Measurements from ENCODE around the gene SCN2B.

Gene SCN2B, protein sequence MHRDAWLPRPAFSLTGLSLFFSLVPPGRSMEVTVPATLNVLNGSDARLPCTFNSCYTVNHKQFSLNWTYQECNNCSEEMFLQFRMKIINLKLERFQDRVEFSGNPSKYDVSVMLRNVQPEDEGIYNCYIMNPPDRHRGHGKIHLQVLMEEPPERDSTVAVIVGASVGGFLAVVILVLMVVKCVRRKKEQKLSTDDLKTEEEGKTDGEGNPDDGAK

DNA sequence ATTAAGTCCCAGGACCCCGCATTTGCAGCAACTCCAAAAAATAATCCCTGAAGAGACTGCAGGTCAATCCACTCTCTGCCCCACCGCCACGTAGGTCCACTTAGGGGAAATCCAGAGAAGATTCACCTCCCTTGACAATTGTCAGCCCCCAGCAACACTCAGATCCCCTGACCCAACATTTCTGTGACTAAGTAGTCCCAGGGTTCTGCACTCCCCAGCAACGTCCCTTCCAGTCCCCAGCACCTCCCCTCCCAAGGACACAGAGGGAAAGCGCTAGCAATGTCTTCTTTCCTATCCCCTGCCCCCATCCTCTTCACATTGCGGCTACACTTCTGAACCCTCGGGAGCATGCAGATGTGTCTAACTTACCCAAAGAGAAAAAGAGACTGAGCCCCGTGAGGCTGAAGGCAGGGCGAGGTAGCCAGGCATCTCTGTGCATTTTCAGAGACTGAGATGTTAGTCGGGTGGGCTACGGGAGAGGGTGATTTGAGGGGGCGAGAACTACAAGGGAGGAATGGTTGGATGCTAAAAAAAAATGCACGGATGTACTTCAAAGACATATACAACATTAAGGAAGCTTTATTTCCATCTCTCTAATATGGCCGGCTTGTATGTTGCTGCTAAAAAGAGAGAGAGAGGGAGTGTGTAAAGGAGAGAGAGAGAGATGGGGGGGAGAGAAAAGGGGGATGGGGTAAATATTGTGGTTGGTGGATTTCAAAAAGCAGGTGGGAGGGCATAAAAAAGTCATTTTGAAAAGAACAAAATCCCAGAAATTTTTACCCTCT is at the start of gene SCN2B:
Gene SCN2B (minus strand): TSS at position 647 of the 785 bp plus-strand sequence. CDS start 208 bp downstream, at position 439.
- no peak for DNase-seq

DNA sequence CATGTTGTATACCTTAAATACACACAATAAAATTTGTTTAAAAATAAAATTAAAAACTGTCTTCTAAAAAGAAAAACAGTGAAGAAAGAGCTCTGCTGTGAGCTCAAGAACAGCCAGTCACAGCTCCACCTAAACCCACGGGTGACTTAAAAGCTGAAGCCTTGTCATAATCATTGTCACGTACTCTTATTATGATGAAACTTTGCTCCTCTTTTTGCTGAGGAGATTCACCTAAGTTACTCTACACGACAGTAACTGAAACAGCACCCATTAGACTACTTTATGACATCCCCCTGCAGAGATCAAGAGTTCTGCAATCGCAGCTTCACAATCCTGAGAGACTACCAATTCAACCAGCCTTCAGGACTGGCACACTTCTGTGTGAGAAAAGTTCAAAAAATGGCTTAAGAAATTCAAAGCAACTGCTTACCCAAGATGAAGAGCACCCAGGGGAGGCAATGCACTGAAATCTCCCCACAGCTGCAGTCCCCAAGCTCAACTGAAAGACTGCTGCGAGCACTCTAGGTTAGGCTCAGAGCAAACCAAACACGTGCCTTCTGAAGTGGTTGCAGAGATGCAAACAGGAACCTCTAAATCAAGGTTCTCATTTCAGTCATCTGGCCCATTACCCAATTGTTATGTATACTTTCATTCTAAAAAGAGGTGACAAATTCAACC is 48.2 kb upstream of the SCN2B start, which contains the start of gene JAML:
Gene JAML (minus strand): TSS at position 501 of the 678 bp plus-strand sequence. CDS start 10,145 bp downstream, outside the sequence.
- DNase-seq = no peak

DNA sequence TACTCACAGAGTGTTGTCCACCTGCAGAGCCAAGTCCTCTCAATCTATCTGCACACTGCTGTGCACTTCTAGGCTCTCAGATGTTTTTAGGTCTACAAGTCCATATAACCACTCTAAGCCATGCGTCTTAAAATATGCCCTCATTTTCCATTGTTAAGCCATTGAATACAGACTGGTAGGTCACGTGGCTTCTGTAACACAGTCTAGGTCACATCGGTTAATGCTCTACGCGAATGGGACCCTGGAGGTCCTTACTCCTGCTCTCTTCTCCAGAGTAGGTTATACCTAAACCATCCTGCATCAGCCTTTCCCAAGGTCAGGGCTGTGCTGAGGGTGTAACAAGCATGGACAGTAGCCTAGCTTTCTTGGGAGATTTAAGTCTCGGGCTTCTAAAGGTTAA is 47.6 kb upstream of the SCN2B start:
- DNase-seq = no peak

DNA sequence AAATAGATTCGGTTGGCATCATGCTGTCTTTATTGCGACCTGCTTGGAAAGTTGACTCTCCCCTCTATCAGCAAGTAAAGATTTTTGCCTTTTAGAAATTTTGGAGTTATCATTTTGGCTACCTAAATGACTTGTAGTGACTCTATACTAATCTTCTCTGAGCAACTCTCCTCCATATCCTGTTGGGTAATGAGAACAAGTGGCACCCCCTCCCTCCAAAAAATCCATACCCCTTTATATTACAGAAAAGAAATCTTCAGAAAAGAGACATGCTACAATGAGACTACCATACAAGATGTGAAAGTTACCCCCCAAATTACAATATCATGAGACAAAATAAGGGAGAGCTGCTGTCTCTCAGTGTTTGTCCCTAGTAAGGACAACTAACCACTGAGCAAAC is 47.1 kb upstream of the SCN2B start:
- no peak for DNase-seq

DNA sequence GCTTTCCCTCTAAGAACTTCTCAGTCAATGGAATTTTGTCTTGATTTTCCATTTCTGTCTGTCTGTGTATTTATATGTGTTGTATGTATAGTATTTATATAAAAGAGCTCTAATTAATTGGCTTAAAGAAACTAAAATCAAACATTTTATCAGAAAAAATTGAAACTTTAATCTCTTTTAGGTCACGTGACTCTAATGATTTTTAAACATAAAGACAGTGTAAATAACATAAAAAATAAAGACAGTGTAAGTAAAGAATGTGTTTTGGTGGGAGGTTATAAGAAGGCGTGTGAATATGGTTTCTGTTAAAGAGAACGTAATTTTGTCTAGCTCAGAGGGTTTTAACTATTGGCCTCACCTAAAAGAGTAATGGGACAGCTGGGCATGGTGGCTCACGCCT is 46.0 kb upstream of the SCN2B start:
- no peak for DNase-seq

DNA sequence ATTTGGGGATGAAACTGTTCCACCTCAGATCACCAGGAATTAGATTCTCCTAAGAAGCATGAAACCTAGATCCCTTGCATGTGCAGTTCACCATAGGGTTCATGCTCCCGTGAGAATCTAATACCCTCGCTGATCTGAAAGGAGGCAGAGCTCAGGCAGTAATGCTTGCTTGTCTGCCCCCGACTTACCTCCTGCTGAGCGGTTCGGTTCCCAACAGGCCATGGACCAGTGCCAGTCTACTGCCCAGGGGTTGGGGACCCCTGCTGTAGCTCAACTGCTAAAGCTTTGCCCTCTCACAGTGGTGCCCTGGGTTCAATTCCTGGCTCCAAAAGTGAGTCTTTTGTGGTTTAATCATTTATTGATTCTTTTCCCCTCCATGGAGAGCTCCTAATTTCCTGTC is 45.0 kb upstream of the SCN2B start:
- no peak for DNase-seq

DNA sequence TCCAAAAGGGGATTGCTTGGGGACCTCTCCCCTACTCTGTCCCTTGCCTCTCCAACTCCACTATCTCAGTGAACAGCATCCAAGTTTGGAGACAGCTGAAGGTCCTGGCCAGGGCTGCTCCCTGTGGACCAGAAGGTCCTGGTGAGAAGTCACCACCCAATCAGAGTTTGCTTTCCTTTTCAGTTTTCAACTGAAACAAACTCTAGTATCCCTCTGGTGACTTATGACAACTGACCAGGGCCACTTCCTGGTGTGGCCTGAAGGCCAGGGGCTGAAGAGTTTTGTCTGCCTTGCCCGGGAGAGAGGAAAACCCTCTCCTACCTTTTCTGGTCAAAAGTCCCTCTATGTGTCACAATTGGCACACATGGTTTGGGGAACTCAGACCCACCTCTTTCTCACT is 43.3 kb upstream of the SCN2B start:
- no peak for DNase-seq

DNA sequence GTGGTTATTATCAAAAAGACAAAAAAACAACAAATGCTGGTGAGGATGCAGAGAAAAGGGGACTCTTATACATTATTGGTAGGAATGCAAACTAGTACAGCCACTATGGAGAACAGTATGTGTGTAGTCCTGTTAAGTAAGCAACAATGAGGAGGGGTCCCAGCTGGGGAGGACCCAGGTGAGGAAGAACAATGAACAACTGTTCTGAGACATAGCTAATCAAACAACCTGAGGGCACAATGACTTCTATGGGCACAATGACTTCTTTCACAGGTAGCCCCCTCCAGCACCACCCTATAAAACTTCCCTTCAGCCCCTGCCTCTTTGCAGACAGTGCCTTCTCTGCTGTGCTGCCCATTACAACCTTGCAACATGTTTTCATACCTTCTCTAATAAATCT is 42.8 kb upstream of the SCN2B start:
- no peak for DNase-seq

DNA sequence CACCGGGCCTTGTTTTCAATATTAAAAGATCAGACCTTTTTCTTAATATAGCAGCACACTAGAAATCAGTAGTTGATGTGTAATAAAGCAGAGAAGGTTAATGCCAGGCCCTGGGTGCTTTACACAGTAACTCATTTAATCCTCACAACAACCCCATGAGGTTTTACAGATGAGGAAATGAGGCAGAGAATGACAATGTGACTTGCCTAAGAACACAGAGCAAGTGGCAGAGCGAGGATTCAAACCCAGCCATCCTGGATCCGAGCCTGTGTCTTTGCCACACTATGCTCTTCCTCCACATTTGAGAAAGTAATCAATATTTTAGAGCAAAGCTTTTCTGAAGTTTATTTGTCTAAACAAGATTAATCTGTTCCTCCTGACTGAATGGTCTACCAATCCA is 41.1 kb upstream of the SCN2B start:
- DNase-seq = no peak

DNA sequence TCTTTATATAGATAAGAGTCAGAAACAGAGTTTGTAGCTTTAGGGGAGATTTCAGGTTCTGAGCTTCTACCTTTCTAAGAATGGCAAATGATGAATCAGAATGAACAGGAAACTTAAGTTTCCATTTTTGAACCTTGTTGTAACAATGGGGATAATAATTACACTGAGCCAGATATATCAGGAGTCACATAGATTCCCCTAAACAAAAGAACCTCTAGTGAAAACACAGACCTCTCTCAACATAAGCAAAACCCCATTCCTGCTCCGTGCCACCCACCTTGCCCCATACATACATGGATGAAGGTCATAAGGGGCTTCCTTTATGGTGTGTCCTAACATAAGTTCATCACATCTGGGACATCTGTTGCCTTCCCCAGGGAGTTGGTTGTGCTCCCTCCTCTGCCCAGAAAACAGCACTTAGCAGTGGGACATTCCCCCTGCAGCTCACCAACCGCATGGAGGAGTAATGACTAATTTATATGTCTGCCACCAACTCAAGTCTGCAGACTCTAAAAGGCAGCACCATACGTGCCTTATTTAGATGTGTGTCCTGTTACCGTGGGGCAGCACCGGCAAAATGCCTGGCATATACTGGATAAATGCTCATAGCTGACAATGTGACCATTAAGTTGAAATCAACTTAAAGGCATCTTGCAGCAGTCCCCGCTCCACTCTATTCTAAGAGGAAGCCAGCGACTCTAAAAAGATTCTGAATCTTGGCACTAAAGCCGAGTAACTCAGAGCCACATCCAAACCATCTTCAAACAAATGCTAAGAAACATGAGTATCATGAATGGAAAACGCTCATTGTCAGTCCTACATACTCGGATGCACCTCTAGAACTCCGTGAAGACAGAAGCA is 40.4 kb upstream of the SCN2B start:
- DNase-seq = no peak

DNA sequence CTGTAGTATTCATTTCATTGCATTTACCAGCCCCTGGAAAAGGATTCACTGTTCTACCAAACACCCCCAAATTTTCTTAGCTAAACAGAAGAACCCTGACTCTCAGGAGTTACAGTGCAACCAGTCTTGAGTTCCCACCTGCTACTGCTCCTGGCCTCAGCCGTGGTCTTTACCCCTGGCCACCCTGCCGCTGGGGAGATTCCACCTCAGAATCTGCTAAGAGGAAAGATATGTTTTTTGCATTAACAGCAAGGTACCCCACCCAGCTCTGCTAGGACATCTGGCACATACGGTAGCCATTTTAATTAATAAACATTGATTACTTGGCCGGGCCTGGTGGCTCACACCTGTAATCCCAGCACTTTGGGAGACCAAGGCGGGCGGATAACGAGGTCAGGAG is 39.3 kb upstream of the SCN2B start:
- no peak for DNase-seq

DNA sequence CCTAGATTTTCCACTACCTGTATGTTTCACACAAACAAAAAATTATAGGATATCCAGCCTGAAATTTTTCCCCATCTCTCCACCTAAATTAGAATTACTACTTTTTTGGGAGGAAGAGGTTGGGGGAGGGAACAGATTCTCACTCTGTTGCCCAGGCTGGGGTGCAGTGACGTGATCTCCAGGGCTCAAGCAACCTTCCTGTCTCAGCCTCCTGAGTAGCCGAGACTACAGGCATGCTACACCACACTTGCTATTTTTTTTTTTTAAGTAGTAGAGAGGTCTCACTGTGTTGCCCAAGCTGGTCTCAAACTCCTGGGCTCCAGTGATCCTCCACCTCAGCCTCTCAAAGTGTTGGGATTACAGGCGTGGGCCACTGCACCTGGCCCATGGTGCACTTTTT is 38.8 kb upstream of the SCN2B start:
- no peak for DNase-seq

DNA sequence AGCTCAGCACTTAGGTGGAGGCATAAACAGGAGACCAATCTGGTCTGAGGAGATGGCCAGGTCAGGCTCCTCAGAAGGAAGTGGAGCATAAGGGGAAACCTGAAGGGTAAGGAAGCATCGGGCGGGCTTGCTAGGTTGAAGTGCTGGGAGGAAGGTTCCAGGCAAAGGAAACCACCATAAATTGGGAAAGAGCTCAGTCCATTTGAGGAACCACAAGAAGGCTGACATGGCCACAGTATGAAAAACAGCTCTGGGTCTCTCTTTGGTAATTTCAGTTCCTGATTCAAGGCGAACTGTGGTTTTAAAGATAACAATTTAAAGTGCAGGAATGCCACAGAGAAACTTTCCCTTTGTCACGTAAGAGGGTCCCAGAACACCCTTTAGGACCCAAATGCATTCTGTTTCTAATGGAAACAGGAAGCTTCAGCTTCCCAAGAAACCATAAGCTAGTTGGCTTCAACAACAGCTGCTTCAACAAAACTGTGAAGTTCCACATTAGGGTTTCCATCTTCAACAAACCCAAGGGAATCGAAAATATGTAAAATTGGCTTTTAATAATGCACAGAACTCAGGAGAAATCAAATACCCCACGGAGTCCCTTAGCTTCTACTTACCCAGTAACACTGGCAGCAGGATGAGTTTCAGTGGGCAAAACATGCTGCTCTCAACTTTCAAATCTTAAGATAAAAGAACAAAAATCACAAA is 37.9 kb upstream of the SCN2B start:
- DNase-seq = no peak

DNA sequence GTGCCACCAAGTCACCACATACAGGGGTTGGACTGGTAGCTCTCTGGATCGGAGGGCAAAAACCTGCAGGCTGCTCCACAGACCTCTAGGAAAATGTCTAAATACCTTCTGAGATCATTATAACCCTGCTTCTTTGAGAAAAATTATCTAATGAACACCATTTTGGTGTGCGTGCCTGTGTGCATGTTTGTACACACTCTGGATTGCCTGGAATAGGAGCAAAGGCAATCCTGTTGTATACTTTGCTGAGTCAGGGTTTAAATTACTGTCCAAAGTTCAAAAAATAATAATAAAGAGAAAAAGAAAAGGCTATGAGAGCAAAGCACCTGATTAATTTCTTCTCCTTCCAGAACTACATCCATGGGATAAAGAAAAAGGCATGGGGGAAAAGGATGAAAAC is 37.3 kb upstream of the SCN2B start:
- no peak for DNase-seq

DNA sequence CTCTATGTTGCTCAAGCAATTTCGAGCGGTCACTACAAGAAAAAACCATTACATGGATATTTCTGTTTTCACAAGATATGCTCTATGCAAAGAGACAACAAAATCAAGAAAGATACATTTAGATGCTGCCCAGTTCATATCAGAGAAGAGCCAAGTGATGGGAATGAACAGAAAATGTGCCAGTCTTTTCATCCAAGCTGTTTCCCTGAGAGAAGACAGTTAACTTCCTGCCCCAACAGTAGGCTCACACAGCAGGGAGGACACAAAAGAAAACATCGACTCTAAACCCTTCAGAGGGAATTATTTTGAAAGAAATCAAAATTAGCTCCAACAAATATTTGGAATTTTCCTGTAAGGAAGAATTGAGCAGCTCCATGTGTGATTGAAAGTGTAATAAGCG is 36.8 kb upstream of the SCN2B start:
- no peak for DNase-seq

DNA sequence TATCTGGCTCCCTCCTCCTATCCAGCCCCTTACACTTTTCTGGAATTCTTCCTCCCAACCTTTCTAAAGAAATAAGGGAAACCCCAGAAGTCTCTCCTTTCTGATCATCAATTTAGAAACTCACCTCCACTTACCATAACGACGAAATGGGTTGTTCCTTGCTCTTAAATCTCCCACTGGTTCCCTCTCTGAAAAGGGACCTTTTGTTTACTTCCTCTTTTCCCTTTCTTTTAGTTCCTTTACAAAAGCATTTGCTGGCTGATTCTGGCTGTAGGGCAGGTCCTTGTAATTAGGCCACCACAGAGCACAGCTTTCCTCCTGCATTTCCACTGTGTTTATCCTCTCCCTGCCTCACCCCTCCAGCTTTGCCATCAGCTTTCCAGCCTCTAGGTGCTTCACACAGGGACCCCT is 36.3 kb upstream of the SCN2B start:
- DNase-seq = no peak

DNA sequence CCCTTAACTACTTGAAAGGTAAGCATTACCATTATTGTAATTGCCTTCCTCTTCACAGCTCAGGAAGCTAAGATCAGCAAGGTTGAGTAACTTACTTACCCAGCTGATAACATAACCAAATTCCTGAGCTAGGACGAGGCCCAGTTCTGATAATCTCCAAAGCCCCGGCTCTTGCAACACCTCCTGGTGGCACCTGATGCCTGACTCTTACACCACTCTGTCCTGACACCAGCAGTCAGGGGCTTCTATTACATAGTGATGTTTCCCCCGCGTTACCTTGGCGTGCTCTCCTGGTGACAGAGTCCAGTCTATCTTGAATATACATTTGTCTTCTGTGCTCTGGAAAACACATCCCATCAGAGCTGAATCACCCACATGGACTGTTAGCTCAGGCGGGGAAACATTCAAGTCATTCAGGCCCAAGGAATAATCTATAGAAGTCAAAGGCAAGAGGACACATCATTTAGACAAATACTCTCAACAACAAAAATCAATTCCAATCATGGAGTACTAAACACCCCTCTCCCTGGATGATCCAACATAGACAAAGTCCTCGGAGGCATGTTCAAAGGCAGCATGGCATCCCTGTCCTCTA is 35.8 kb upstream of the SCN2B start:
- no peak for DNase-seq

DNA sequence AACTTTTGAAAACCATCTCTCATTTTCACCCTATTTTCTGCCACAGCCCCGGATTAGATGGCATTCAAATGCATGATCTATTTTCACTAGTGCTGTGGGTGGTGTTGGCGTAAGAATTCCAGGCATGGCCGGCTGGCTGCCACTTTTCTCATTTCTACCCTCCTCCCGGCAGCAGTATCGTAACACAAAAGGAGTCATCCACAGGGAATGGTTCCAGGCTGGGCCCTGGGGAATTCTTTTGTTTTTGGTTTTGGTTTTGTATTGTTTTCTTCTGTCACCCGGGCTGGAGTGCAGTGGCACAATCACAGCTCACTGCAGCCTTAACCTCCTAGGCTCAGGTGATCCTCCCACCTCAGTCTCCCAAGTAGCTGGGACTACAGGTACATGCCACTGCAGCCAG is 34.6 kb upstream of the SCN2B start:
- no peak for DNase-seq

DNA sequence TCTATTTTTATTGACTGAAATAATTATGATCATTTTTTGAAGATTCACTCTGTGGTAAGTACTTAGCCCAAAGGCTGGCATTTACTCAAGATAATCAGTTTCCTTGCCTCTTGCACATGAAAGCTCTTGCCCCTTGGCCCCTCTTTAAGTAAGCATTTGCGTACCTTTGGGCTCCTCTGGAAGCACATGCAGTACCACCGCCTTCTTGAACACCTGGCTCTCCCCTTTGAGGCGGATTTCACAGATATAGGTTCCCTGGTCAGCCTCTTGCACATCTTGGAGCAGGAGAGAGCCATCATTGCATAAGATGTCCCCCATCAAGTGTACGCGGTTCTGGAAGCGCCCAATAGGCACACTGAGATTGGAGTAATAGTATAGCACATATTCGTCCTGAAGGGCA is 33.9 kb upstream of the SCN2B start:
- no peak for DNase-seq

DNA sequence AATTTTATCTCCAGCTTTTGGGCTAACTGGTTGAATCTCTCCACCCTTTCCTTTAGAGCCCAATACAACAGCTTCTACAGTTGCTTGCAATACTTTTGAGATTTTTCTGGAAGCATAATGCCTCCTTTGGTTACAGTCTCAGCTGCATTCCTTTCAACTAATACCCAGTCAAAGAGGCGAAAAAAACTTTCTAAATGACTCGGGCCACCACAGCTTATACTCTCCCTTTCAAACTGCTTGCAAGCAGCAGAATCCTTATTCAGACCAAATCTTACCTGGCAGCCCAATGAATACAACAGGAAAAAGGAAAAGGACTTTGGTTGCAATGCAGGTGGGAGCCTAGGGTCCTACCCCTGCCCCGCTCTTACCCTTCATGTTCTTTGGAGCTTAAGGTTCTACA is 32.6 kb upstream of the SCN2B start:
- DNase-seq = no peak

DNA sequence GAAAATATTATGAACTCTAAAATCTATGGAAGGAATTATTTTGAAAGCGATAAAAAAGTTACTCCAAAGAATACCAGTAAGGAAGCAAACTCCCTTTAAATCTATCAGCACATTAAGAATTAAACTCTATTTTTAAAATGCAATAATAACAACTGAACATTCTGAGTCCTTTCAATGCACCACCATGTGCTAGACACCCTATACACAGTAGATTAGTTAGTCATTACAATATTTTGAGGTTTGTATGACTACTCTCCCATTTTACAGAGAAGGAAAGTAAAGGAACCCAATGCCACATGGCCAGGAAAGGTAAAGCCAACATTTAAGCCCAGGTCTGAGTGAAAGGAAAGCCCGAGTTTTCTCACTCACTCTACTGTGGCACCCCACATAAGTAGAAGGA is 30.6 kb upstream of the SCN2B start:
- DNase-seq = no peak

DNA sequence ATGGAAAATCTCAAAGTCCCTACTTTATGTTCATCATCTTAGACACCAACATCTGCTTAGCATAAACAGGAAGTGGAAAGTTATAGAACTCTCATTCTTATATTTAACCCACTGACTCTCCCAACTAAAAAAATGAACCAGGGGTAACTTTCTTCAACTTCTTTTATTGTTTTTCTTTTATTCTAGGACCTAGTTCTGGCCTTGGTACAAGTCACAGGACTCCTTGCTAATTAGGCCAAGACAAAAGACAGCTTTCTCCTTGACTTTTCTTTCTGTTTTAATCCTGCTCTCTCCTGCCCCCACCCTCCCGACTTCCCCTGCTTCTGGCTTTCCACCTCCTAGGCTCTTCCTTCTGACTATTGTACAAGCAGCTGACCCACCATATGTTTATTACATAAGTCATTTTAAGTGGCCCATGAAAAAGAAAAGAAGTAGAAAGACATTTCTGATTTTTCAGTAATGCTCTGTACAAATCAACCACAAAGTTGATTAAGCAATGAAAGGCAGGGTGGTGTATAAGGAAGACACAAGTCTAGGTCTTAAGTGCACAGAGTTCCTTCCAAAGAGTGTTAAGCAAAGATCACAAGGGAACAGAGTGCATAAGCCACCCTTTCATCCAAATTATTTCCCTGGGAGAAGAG is 30.1 kb upstream of the SCN2B start:
- no peak for DNase-seq

Data from 8988T (cell line).